HL-60/S4 treated with retinoic acid at 250 ng/mL for 4 days and 3 days (cell line): ENCODE data around the gene COL23A1.

Experiments used
- in situ Hi-C: fragments of 300-500 bp; cut with MboI; formaldehyde crosslinking; loops from 2 replicates; pipeline ENCODE4 v1.7.0; 2022; ENCODE audit warnings: low sequenced_read_pairs

COL23A1 gene

GRCh38 chr5:178367736-178368120, 222.5 kb downstream of the COL23A1 start:
- in situ Hi-C loops, result no loop called here

- in situ Hi-C loops, result no loop called here
Measured at GRCh38 chr5:178366998-178367735, 223.0 kb downstream of the COL23A1 start.

DNA sequence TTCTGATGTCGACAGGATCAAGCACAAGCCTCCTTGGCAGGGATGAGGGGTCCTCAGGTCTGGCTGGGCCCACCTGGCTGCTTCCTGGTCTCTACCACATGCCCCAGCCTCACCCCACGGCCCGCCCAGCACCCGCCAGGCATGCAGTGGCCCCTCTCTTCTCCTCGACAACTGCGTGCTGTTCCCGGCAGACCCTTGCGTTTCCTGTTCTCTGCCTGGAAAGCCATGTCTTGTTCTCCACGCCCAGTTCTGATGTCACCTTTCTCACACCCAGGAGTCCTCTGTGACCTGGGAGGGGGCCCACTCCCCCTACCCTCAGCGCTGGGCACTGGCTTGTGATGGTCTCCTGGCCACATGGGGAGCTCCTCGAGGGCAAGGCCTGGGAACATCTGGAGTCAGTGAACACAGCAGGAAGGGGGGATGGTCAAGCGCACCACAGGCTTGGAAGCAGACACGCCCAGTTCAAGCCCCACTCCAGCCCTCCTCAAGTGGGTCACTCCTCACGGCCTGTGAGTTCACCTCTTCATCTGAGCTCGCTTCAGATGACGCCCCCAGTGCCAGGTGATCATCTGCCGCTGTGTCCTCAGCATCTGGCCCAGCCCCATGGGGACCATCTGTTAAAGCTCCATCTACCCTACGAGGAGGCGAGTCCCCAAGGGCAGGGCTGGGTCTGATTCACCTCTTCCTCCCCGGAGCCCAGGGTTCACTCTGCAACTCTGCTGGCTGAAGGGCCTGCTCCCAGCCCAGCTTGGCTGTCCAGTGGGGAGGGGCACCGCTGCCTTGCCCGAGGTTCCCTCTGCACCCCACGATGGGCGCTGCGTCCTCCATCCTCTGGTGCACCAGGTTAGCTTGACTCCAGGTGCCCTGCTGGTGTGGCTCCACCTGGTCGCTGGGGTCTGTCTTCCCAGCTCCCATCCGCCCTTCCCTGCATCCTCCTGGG, 224.4 kb downstream of the COL23A1 start:
- in situ Hi-C loops, result no loop called here

DNA sequence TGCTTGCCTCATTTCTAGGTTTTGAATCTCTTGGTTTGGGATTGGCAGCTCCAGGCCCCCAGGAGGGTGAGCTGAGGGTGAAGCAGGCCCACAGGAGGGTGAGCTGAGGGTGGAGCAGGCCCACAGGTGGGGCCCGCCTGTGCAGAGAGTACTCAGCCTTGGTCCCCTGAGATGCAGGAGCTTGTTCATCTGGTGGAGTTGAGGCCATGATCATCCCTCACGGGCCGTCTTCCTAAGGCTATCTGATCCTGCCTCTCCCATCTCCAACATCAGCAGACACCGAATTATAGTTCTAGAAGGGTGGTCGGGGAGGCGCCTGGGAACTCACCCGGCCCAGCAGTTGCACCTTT, 225.9 kb downstream of the COL23A1 start:
- in situ Hi-C loops, result no loop called here

DNA sequence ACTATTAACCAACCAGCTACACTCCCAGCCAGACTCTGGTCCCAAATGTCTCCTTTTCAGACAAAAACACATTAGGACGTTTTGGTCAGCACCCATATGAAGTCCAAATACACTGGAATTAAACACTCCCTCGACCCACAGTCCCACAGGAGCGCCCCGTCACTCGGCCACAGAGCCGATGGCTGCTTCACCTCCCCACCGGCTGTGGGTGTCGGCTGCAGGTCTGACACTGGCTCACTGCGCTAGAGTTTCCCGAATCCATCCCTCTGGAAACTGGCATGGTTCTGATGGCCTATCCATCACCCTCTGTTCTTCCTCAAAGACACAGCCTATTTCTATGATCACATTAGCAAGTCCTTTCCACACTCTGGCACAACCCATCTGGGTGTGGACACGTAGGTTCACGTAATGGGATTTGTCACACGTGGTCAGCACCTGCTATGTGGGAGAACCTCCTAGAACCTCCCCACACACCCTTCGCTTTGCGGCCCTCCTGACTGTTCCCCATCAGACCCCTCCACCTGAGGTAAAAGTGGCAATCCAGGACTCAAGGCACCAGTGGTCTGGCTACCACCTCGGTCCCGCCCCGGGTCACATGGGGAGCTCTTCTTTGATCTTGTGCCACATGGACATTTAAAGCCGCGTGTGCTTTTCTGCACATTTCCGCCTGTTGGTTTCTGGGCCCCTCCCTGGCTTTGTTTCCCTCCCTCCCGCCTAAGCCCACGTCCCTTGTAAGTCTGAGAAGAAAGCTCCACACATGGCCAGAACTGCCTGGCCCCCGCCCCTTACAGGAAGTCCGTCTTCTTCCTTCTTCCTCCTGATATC, 226.5 kb downstream of the COL23A1 start:
- in situ Hi-C loops, result no loop called here

- in situ Hi-C loops, result no loop called here
Measured at GRCh38 chr5:178361657-178362445, 228.3 kb downstream of the COL23A1 start.

DNA sequence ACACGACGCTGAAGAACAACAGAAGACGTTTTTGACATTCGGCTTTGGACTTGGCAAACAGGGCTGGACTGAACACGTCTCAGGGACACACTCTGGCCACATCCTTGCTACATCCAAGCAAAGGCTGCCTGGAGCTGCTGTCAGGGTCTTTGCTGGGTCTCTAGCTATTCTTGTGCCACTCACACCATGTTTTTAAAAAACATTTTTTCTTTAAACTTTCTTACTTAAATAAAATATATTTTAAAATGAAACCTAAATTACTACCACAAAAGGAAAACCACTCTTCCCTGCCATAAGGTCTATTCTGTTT, 229.3 kb downstream of the COL23A1 start:
- in situ Hi-C loops, result no loop called here

DNA sequence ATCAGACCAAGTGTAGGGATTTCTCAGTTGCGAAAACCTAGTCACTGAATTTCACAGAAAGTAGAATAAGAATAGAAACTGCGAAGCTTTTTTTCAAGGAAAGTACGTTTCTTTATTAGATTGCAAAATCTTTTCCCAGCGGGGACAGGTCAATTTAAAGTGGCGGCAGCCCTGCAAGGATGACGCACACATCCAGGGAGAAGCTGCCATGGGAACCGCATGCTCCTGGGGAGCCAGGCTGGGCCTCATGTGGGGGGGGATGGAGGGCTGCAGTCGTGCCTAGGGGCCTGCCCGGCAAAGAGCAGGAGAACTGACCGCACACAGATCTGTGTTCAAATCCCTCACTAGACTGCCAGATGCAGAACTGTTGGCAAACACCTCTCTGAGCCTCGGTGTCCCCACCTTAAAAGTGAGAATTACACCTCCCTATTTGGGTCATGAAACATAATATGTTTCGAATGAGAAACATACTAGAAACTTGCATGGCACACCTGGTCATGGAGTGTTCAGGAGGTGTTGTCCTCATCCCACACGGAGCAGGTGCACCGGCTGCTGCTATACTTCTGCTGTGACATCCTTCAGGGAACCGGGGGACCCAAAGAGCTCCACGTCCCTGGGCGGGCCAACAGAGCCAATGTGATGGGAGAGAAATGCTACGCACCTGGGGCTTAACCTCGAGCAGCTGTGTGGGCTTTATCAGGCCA, 229.8 kb downstream of the COL23A1 start:
- in situ Hi-C loops, result no loop called here

- in situ Hi-C loops, result no loop called here
Measured at GRCh38 chr5:178359738-178360137, 230.5 kb downstream of the COL23A1 start.

DNA sequence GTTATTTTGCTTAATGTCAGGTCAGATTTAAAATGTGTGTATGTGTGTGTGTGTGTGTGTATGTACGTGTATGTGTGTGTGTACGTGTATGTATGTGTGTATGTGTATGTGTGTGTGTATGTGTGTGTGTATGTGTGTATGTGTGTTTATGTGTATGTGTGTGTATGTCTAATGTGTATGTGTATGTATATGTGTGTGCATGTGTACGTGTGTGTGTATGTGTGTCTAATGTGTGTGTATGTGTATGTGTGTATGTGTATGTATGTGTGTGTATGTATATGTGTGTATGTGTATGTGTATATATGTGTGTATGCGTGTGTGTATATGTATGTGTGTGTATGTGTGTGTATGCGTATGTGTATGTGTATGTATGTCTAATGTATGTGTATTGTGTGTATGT, 232.5 kb downstream of the COL23A1 start:
- in situ Hi-C loops, result no loop called here

DNA sequence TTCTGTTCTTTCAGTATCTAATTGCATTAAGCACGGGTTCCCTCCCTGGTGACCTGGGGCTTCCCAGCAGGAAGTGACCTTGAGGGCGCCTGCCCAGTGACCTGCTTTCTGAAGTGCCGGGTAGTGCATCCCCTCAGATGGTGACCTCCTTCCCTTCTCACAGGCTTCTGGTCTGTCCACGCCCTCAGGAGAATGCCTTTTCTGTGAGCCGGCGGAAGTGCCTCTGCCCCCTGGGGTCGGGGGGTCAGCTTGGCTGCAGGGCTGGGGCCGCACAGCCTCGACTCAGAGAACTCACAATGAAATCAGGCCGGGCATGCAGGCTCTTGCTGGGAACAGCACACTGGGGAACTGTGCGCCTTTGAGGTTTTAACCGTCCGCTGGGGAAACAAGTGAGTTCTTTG, 233.1 kb downstream of the COL23A1 start:
- in situ Hi-C loops, result no loop called here

DNA sequence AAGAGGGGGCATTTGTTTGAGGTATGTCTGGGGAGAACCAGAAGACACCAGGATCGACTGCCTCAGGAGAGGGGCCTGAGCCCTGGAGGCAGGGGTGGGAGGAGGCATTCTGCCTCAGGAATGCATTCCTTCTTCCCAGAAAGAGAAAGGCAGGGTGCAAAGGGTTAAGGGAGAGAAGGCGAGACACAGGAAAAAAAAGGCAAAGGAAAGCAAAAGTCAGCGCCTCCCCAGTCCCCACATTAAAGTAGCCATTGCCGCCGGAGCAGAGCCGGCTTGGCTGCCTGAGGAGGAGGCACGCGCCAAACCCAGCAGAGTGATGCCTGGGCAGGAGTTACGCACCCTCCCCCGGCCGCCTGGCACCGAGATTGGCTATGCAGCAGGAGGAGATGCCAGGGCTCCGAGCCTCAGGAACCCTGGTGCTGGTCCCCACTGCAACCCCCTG, 233.7 kb downstream of the COL23A1 start:
- in situ Hi-C loops, result no loop called here

- in situ Hi-C loops, result no loop called here
Measured at GRCh38 chr5:178355671-178356070, 234.5 kb downstream of the COL23A1 start.

DNA sequence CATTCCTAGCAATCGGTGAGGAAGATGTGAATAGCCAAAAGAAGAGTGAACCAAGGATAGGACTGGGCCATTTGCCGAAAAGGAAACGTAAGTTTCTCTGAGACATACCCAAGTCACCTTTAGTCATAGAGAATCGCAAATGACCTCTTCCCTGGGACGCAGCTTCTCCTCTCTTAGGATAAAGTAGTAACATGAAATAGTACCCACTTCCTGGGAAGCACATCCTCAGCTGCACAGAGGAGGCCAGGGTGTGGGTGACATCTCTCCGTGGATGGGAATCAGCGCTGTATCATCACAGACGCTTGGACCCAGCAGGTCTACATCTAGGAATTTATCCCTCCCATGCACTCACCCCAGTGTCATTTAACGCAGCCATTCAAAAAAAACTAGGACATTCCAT, 236.7 kb downstream of the COL23A1 start:
- in situ Hi-C loops, result no loop called here

GRCh38 chr5:178352035-178352349, 238.2 kb downstream of the COL23A1 start:
- in situ Hi-C loops, result no loop called here

DNA sequence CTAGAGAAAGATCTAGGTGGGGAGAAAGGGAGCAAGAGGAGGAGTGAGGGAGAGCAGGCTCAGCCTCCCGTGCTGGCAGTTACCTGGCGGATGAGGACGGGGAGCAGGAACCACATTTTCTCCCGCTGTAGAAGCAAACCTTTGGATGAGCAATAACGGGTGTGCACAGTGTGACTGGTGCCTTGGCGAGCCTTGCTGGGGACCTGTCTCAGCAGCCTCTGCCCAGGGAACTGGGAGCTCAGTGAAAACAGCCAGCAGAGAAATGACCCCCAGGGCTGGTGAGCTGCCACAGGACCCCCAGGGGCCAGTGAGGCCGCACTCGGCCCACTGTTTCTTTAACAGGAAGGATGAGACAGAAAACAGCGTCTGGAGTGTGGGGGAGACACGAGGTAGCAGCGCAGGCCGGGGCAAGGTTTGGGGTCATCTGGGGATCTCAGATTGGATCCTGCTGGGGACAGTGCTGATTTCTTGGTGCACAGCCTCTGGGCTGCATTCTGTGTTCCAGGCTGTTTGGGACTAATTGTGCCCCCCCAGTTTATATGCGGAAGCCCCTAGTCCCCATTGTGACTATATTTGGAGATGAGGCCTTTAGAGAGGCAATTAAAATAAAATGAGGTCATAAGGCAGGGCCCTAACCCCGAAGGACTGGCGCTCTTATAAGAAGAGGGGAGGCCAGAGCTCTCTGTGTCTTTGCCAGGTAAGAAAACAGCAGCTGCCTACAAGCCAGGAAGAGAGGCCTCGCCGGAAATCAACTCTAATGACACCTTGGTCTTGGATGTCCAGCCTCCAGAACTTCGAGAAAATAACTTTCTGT, 238.8 kb downstream of the COL23A1 start:
- in situ Hi-C loops, result no loop called here

DNA sequence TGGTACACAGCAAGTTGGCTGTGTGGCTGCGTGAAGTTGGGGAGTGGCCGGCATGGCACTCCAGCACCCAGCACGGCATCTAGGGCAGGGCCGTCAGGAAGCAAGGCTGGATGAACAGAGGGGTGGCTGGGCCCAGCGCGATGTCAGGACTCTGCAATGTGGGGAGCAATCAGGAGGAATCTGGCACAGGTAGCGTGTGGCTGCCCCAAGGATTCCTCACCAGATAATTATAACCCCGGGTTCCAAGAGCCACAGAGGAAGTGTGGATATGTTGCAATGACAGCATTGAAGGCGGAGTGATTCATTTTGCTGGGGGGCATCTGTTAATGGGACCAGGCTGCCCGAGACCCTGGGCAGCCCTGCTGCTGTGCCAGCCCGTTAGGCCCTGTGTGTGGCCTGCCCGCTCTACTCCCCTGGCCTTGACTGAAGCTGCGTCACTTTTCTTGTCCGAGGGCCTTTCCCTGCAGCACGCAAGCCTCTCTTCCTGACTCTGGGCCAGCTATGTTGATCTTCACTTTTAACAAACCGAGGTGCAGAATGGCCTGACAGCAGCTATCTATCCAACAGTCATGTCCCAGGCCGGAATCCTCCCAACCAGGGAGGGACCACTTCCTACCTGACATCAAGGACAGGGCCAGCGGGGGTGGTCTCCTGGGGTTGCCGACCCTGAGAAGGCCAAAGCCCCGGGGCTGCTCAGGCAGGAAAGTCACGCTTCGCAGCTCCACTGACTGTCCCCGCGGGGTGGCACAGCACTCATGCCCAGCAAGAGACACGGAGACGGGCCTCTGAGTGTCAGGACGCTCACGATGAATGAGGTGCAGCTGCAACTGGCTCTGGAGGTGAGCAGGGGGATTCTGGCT, 239.6 kb downstream of the COL23A1 start:
- in situ Hi-C loops, result no loop called here

DNA sequence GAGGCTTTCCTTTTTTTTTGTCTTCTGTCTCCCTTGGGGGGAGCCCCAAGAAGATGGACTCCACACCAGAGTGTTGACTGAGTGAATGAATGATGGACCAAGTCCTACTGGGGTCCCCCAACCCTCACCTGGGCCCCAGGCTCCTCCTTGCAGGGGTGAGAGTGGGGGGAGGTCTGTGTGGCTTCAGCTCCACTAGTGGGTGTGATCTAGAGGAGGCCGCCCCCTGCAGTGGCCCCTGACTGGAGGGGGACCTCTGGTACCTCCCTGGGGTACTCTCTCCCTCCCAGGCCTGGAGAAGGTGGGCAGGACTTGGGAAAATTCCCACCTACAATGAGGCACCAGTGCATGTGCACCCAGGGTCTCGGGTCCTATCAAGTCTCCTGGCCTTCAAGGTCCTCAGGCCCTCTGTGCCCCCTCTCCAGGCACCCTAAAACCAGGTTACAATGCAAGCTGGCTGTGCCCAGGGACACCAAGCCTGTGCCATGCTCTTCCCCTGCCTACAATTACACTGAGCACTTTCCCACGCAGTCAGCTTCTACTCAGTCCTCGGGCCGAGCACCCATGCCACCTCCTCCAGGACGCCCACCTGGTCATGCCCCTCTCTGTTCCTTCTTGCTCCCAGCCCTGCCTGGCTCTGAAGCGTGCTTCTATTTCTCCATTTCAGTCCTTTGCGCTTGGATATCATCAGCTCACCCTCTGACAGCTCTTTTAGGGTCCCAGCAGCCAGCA, 240.4 kb downstream of the COL23A1 start:
- in situ Hi-C loops, result no loop called here
